A549 (cell line): ENCODE data around the gene RMP24.
"Not testable (repeated sequence)": the region's sequence is repeated elsewhere in the genome, so short reads cannot be mapped to it uniquely, and the experiment has no call there.

Source experiments
- ATAC-seq, 2 experiments: fragments of 200-7000 bp in 1 of 2; fragments of >200 bp in 1 of 2; cut with Nextera tagmentation in 1 of 2; cut with Tn5 transposase in 1 of 2; 3 replicates each; pipeline versions ENCODE4 v1.8.0 to v1.9.1; 2018 to 2020; ENCODE audit warnings: mild to moderate bottlenecking in 1 of 2, moderate library complexity in 1 of 2
- CTCF ChIA-PET: fragments of 300-600 bp; sonication (Branson Sonifier 250); formaldehyde crosslinking; extraction: SDS; loops from one replicate; lab custom pipeline; 2021; ENCODE audit warnings: antibody characterized with exemption, inconsistent platforms; lab: Yijun Ruan, JAX
- POLR2A ChIA-PET: fragments of 350-600 bp; formaldehyde crosslinking; extraction: SDS; loops from one replicate; lab custom pipeline; 2021; ENCODE audit warnings: antibody characterized with exemption, inconsistent platforms; lab: Yijun Ruan, JAX
- DNase-seq, 2 experiments: peaks; one replicate each; pipeline versions ENCODE4 v3.0.0 to v3.0.0-alpha.2; 2011 to 2016; ENCODE audit warnings: low read depth in 1 of 2, low spot score in 1 of 2
- FAIRE-seq: peaks from 2 replicates; lab custom pipeline; 2011; peaks lifted over from hg19 to GRCh38; lab: Jason Lieb, UNC
- H3K27ac ChIP-seq, 2 experiments: fragments of >200 bp; sonication (Bioruptor Twin); formaldehyde crosslinking; 3 replicates each; pipeline ENCODE4 v1.5.1; 2016 to 2017
- H3K4me1 ChIP-seq: fragments of >200 bp; sonication (Bioruptor Twin); formaldehyde crosslinking; 3 replicates; pipeline ENCODE4 v1.6.1; 2016
- H3K4me2 ChIP-seq: fragments of >200 bp; sonication (Bioruptor Twin); formaldehyde crosslinking; 3 replicates; pipeline ENCODE4 v1.6.1; 2016
- H3K4me3 ChIP-seq: fragments of >200 bp; sonication (Bioruptor Twin); formaldehyde crosslinking; 3 replicates; pipeline ENCODE4 v1.5.1; 2016
- H3K9me3 ChIP-seq: fragments of >200 bp; sonication (Bioruptor Twin); formaldehyde crosslinking; 3 replicates; pipeline ENCODE4 v1.6.1; 2016
- ATOH8 ChIP-seq: fragments of 250-450 bp; sonication (Bioruptor Pico); IDR thresholded peaks from 2 replicates; pipeline ENCODE4 v1.5.0; 2020; ENCODE audit warnings: low read depth, mild to moderate bottlenecking, moderate library complexity
- BCL3 ChIP-seq: fragments of >200 bp; sonication (Bioruptor Twin); formaldehyde crosslinking; IDR thresholded peaks from 3 replicates; pipeline ENCODE4 v1.6.1; 2016
- CBX8 ChIP-seq: fragments of 200-600 bp; sonication (generic); IDR thresholded peaks from 2 replicates; pipeline ENCODE4 v1.6.1; 2016
- CHD2 ChIP-seq: fragments of 150-350 bp; IDR thresholded peaks from 2 replicates; pipeline ENCODE4 v1.6.1; 2014; ENCODE audit warnings: low read length; ENCODE audit not compliant: partially characterized antibody
- EHMT2 ChIP-seq: fragments of 200-600 bp; sonication (generic); IDR thresholded peaks from 2 replicates; pipeline ENCODE4 v1.6.1; 2016; ENCODE audit warnings: antibody characterized with exemption, low read depth, mild to moderate bottlenecking, moderate library complexity
- ESRRA ChIP-seq: fragments of 150-350 bp; IDR thresholded peaks from 2 replicates; pipeline ENCODE4 v1.6.1; 2014; ENCODE audit warnings: mild to moderate bottlenecking, low read length, borderline replicate concordance
- HES2 ChIP-seq: fragments of >200 bp; sonication (Bioruptor Twin); formaldehyde crosslinking; IDR thresholded peaks from 2 replicates; pipeline ENCODE4 v1.6.1; 2016
- HMGXB4 ChIP-seq: fragments of 250-450 bp; sonication (Bioruptor Pico); IDR thresholded peaks from 2 replicates; pipeline ENCODE4 v1.5.0; 2021; ENCODE audit warnings: mild to moderate bottlenecking, moderate library complexity, borderline replicate concordance
- MAX ChIP-seq: IDR thresholded peaks from 2 replicates; pipeline ENCODE4 v1.6.1; 2012
- PHF8 ChIP-seq: fragments of 200-600 bp; sonication (generic); IDR thresholded peaks from 2 replicates; pipeline ENCODE4 v1.6.1; 2016; ENCODE audit warnings: low read depth, mild to moderate bottlenecking, antibody characterized with exemption, moderate library complexity, borderline replicate concordance
- POLR2A ChIP-seq: IDR thresholded peaks from 2 replicates; pipeline ENCODE4 v1.6.1; 2012; ENCODE audit warnings: mild to moderate bottlenecking, low read length
- POLR2AphosphoS2 ChIP-seq: conservative IDR thresholded peaks from 2 replicates; pipeline ENCODE4 v1.6.1; 2012; ENCODE audit warnings: low read length, improper control_type of control experiment, inconsistent platforms
- RARB ChIP-seq: fragments of 250-450 bp; sonication (Bioruptor Pico); IDR thresholded peaks from 2 replicates; pipeline ENCODE4 v1.8.0; 2021; ENCODE audit warnings: mild to moderate bottlenecking, moderate library complexity
- RCOR1 ChIP-seq: fragments of 150-350 bp; IDR thresholded peaks from 2 replicates; pipeline ENCODE4 v1.6.1; 2014; ENCODE audit warnings: antibody characterized with exemption, low read length, low read depth
- RFX5 ChIP-seq: fragments of 450-650 bp; IDR thresholded peaks from 2 replicates; pipeline ENCODE4 v1.7.1; 2014; ENCODE audit warnings: antibody characterized with exemption, mild to moderate bottlenecking, moderate library complexity
- SREBF2 ChIP-seq: fragments of 450-650 bp; IDR thresholded peaks from 2 replicates; pipeline ENCODE4 v1.6.1; 2014; ENCODE audit warnings: mild to moderate bottlenecking, moderate library complexity
- ZC3H11A ChIP-seq: fragments of 450-650 bp; IDR thresholded peaks from 2 replicates; pipeline ENCODE4 v1.6.1; 2014; ENCODE audit warnings: antibody characterized with exemption, mild to moderate bottlenecking
- ZSCAN20 ChIP-seq: fragments of 250-450 bp; sonication (Bioruptor Pico); IDR thresholded peaks from 2 replicates; pipeline ENCODE4 v1.8.0; 2022; ENCODE audit warnings: mild to moderate bottlenecking, moderate library complexity
- WGBS: methylation state at CpG from one replicate; pipeline ENCODE4 v1.1.6; 2017; ENCODE audit errors: missing lambda C conversion rate; 5-methylcytosine and 5-hydroxymethylcytosine counted together
- TF ChIP-seq, protein P1 (sequence below): IDR thresholded peaks from 2 replicates; pipeline ENCODE4 v1.6.1; 2012

The RMP24 gene

DNA sequence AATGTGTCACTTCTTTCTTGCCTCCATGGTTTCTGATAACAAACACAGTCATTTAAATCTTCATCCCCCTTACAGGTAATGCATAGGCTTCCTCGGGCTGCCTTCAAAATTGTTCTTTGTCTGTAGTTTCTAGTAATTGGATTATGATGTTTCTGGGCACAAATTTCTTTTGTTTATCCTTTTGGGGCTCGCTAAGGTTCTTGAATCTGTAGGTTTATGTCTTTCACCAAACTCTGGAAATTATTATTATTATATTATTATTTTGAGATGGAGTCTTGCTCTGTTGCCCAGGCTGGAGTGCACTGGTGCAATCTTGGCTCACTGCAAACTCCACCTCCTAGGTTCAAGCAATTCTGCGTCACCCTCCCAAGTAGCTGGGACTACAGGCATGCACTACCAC is 16.3 kb upstream of the RMP24 start (continued):
- no peak for TF ChIP-seq HMGXB4 (CRISPR knock-in tag)
- TF ChIP-seq ATOH8 (CRISPR knock-in tag) = no peak
- no peak for TF ChIP-seq RCOR1
- TF ChIP-seq CBX8 = no peak
- TF ChIP-seq SREBF2 = no peak
- TF ChIP-seq ESRRA = no peak

- H3K27ac ChIP-seq = no peak overlapping the region
- no peak for ATAC-seq
- peaks cover 11% of the 10 kb centered on the region; the same call in 1 of the 3 replicates for H3K9me3 ChIP-seq
- FAIRE-seq = no peak
- ChIA-PET POLR2A (interaction anchor here (1.2 kb wide), 1 partner anchor 10 kb away, joined by 6 read pairs; the partner anchor contains the start of gene RMP24), CTCF (interaction anchor here (1.2 kb wide), 1 partner anchor 12 kb away, joined by 6 read pairs; no protein-coding TSS in a partner anchor)
- DNase-seq = no peak
- TF ChIP-seq, protein P1, sequence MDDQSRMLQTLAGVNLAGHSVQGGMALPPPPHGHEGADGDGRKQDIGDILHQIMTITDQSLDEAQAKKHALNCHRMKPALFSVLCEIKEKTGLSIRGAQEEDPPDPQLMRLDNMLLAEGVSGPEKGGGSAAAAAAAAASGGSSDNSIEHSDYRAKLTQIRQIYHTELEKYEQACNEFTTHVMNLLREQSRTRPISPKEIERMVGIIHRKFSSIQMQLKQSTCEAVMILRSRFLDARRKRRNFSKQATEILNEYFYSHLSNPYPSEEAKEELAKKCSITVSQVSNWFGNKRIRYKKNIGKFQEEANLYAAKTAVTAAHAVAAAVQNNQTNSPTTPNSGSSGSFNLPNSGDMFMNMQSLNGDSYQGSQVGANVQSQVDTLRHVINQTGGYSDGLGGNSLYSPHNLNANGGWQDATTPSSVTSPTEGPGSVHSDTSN = no peak
- TF ChIP-seq POLR2AphosphoS2 (no peak), BCL3 (no peak), EHMT2 (no peak), PHF8 (no peak), ZC3H11A (no peak), CBX8 (no peak), ZSCAN20 (no peak), CHD2 (no peak), RARB (no peak), MAX (no peak), POLR2A (no peak)
- H3K4me3 ChIP-seq = no peak overlapping the region
- no peaks in the 10 kb centered on the region for H3K4me1 ChIP-seq
- no peak overlapping the region for H3K4me2 ChIP-seq
- 15% methylated on average over 2 of the region's 2 CpGs for WGBS
Observed at GRCh38 chr18:35962320-35962719, 10.2 kb upstream of the RMP24 start.

DNA sequence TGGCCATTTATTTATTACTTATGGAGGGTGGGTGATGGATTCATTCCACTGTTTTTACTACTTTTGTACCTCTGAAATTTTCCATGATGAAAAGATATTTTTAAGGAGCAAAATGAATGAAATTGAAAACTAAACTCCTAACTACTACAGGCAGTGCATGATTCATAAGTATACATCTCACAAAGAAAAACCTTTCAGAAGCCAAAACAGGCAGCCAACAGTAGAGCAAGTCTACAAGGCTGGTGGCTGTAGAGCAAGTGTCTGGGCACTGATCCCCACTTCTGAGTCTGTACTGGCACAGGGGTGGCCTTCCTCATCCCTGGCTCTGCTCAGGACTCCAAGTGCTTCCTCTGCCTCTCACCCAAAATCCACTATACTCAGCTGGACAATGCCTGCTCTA is 8.2 kb upstream of the RMP24 start:
- ChIA-PET POLR2A (no interaction called here), CTCF (interaction anchor here (0.6 to 2.0 kb wide), 2 partner anchors 14 to 28 kb away, joined by 3 to 5 read pairs; no protein-coding TSS in a partner anchor)
- no peak for TF ChIP-seq HES2
- no peak for TF ChIP-seq RFX5
- Histone ChIP-seq H3K4me1 (no peaks in the 10 kb centered on the region), H3K27ac (no peak overlapping the region), H3K4me2 (no peak overlapping the region), H3K9me3 (peaks cover 9% of the 10 kb centered on the region; the same call in 1 of the 3 replicates), H3K4me3 (no peak overlapping the region)
- FAIRE-seq (no peak), DNase-seq (no peak), ATAC-seq (no peak)

DNA sequence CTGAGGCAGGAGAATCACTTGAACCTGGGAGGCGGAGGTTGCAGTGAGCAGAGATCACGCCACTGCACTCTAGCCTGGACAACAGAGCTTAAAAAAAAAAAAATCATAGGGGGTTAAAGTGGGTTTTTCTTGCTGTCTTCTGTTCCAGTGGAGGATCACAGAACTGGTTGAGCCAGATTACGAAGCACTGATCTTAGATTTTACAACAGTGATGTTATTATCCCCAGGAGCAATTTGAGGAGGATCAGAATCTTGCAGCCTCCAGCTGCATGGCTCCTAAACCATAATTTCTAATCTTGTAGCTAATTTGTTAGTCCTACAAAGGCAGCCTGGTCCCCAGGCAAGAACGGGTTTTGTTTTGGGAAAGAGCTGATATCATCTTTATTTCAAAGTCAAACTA is 4.6 kb upstream of the RMP24 start:
- CTCF ChIA-PET = interaction anchor here (0.7 to 1.6 kb wide), 3 partner anchors 22 to 212 kb away, joined by 3 to 4 read pairs (median 3); no protein-coding TSS in a partner anchor
- H3K27ac ChIP-seq = not testable (repeated sequence)

More for the DNA sequence above, 4.6 kb upstream of the RMP24 start:
- POLR2A ChIA-PET, H3K4me1 ChIP-seq, FAIRE-seq, ATAC-seq, DNase-seq, H3K4me3 ChIP-seq, H3K4me2 ChIP-seq, H3K9me3 ChIP-seq: not testable (repeated sequence)
- 76% methylated on average over 4 of the region's 4 CpGs for whole genome bisulfite sequencing
